ENCODE data around the gene CEP104.

CEP104 gene

GRCh38 chr1:3778590-3779264, 78.3 kb downstream of the CEP104 start:
- ChIA-PET POLR2A (no interaction called here), CTCF (interaction anchor here (1.2 kb wide), 1 partner anchor 36 kb away, joined by 3 read pairs; no protein-coding TSS in a partner anchor)
- TF ChIP-seq CTCF (IDR thresholded peaks at IDR 0.05; ENCODE audit: insufficient read depth, low read length, missing control alignments) = no peak
- no peak overlapping the region for H3K4me3 ChIP-seq (ENCODE audit: low read depth, low read length)
- DNase-seq (ENCODE audit: low read depth, low spot score) = no peak

- DNase-seq (ENCODE audit: low read depth, low spot score) = no peak
- no peak for TF ChIP-seq CTCF (IDR thresholded peaks at IDR 0.05; ENCODE audit: insufficient read depth, low read length, missing control alignments)
- no peak overlapping the region for H3K4me3 ChIP-seq (ENCODE audit: low read depth, low read length)
- CTCF ChIA-PET = no interaction called here
- POLR2A ChIA-PET = no interaction called here
Observed at GRCh38 chr1:3777647-3778589, 79.1 kb downstream of the CEP104 start.

- TF ChIP-seq CTCF (IDR thresholded peaks at IDR 0.05; ENCODE audit: insufficient read depth, low read length, missing control alignments) = no peak
- CTCF ChIA-PET = no interaction called here
- H3K4me3 ChIP-seq (ENCODE audit: low read depth, low read length) = no peak overlapping the region
- no peak for DNase-seq (ENCODE audit: low read depth, low spot score)
- POLR2A ChIA-PET = no interaction called here
Observed at GRCh38 chr1:3777078-3777547, 79.9 kb downstream of the CEP104 start.

GRCh38 chr1:3776231-3776961, 80.6 kb downstream of the CEP104 start:
- no peak overlapping the region for H3K4me3 ChIP-seq (ENCODE audit: low read depth, low read length)
- no peak for DNase-seq (ENCODE audit: low read depth, low spot score)
- TF ChIP-seq CTCF (IDR thresholded peaks at IDR 0.05; ENCODE audit: insufficient read depth, low read length, missing control alignments) = no peak
- ChIA-PET CTCF (interaction anchor here (1.1 kb wide), 1 partner anchor 14 kb away, joined by 3 read pairs; no protein-coding TSS in a partner anchor), POLR2A (interaction anchor here (0.6 kb wide), 1 partner anchor 72 kb away, joined by 3 read pairs; no protein-coding TSS in a partner anchor)

- ChIA-PET POLR2A (interaction anchor here (0.6 kb wide), 1 partner anchor 73 kb away, joined by 3 read pairs; no protein-coding TSS in a partner anchor), CTCF (interaction anchor here (1.1 kb wide), 1 partner anchor 15 kb away, joined by 3 read pairs; no protein-coding TSS in a partner anchor)
Observed at GRCh38 chr1:3775490-3776230, 81.4 kb downstream of the CEP104 start.

More at GRCh38 chr1:3775490-3776230, 81.4 kb downstream of the CEP104 start:
- TF ChIP-seq CTCF (IDR thresholded peaks at IDR 0.05; ENCODE audit: insufficient read depth, low read length, missing control alignments) = peak; percentile 5
- no peak overlapping the region for H3K4me3 ChIP-seq (ENCODE audit: low read depth, low read length)
- no peak for DNase-seq (ENCODE audit: low read depth, low spot score)

All from AG04449 (cell line).